Ovary (tissue), 3 donors: Measurements from ENCODE around the gene SPARCL1.

ENCODE experiments used
- EP300 ChIP-seq: sonication (generic); formaldehyde crosslinking; IDR thresholded peaks from one replicate; pipeline ENCODE4 v1.6.1; 2017; ENCODE audit warnings: antibody characterized with exemption
- POLR2A ChIP-seq: fragments of 450-650 bp; IDR thresholded peaks from one replicate; pipeline ENCODE4 v1.6.1; 2017; ENCODE audit warnings: antibody characterized with exemption, mild to moderate bottlenecking, moderate library complexity
- TF ChIP-seq, protein P1 (sequence below), 3 donors: fragments of 450-650 bp in 2 of 3; fragments of 200-600 bp in 1 of 3; IDR thresholded peaks; one replicate each; pipeline versions ENCODE4 v1.5.1 to v1.8.0; 2016 to 2022; ENCODE audit warnings: antibody characterized with exemption in 3 of 3, mild to moderate bottlenecking in 1 of 3
- donor health status: DM: no; HTN: no; CAD: no.

DNA sequence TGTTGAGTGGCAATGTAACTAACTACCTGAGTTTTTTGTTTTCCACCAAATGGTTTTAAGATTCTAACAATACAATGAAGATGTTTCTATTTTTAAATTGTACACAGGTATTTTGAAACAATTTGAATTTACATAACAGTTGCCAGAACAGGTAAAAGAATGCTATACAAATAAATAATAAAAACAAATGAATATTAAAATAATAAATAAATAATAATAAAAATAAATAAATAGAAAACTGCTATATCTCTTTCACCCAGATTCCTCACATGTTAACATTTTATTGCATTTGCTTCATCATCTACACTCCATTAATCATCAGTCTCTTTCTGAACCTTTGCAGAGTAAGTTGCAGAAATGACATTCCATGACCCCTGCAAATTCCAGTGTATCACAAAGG, 46.8 kb upstream of the SPARCL1 start:
- TF ChIP-seq, protein P1, sequence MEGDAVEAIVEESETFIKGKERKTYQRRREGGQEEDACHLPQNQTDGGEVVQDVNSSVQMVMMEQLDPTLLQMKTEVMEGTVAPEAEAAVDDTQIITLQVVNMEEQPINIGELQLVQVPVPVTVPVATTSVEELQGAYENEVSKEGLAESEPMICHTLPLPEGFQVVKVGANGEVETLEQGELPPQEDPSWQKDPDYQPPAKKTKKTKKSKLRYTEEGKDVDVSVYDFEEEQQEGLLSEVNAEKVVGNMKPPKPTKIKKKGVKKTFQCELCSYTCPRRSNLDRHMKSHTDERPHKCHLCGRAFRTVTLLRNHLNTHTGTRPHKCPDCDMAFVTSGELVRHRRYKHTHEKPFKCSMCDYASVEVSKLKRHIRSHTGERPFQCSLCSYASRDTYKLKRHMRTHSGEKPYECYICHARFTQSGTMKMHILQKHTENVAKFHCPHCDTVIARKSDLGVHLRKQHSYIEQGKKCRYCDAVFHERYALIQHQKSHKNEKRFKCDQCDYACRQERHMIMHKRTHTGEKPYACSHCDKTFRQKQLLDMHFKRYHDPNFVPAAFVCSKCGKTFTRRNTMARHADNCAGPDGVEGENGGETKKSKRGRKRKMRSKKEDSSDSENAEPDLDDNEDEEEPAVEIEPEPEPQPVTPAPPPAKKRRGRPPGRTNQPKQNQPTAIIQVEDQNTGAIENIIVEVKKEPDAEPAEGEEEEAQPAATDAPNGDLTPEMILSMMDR (IDR thresholded peaks at IDR 0.05): no peak
- no peak for TF ChIP-seq EP300
- TF ChIP-seq POLR2A: no peak
